Mucosa of gallbladder (tissue), 1 donor: ENCODE results near the gene LSAMP. TPM values are rescaled to one million over a fixed set of nuclear protein-coding genes. Genes with fewer than 3 reads are reported as not detected.

ENCODE experiments used
- DNase-seq: peaks from one replicate; pipeline ENCODE4 v3.0.0-alpha.2; 2020; ENCODE audit warnings: low spot score
- total RNA-seq: library from RNA; stranded (reverse); gene quantifications from one replicate; pipeline ENCODE4 v1.2.1, GENCODE V29; 2021
- donor health status: DM: no; HTN: no; CAD: no.

The LSAMP gene
- total RNA-seq, 1 donor from 2014 or later, result 11.4 TPM

DNA sequence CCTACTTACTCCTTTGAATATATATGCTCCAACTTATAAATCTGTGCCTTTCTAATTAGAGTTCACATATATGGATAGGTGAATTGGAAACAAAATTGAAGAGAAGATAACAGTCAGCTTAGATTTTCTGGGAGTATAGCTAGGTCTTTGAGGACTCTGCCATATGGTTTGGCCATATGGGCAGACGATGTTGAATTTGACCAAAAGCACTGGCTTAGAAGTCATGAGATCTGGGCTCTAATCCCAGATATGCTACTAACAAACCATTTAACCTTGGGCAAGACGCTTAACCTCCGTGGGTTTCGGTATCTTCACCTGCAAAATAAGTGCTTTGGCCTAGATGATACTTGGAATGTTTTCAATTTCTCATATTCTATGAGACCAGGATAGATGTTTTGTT lies 154.1 kb downstream of the LSAMP start:
- DNase-seq, result no peak

GRCh38 chr3:116288485-116288884 lies 156.8 kb downstream of the LSAMP start:
- no peak for DNase-seq

- DNase-seq, result no peak
Measured at GRCh38 chr3:116285781-116286421, 159.4 kb downstream of the LSAMP start.

- DNase-seq, result no peak
Measured at GRCh38 chr3:116281313-116282143, 163.8 kb downstream of the LSAMP start.

DNA sequence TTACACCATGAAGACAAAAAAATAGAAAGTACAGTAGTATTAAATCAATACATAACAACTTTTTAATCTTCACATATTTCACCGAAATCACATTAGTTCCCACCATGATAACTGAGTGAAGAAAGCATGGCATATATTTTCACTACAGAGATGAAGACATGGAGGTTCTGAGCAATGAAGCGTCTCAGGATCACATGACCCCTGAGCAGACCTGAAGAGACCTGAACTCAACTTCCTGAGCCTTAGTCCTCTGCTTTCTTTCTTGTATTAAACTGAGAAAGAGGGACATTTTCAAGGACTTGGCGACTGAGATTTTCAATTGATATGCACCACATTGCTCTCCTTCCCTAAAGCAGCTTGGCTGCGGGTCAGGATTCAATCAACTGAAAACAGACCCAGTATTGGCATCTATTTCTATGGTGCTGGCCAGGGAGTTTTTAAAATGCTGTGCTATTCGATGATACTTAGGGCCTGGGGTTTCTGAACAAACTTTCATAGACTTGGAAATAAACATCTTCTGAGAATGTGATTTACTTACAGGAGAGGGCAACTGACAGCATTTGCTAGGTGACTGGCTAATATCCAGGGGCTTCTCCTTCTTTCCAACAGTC lies 165.1 kb downstream of the LSAMP start:
- no peak for DNase-seq

DNA sequence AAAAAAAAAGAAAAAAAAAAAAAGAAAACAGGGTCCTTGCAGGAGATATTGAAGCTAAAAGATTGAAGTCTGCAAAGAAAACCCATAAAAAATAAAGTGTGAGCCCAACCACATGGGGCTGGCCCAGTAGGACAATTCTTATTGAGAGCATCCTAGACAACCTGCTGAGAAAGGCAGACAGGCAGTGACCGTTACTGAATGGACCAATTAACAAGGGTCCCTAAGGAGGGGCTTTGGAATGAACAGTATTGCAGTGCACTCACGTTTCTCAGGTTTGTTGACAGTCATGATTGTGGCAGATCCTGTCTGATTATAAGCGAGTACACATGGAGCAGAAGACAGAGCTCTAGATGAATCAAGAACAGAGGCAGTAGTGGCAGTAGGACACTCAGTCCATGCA lies 168.6 kb downstream of the LSAMP start:
- no peak for DNase-seq

GRCh38 chr3:116270056-116270455 lies 175.2 kb downstream of the LSAMP start:
- no peak for DNase-seq

DNA sequence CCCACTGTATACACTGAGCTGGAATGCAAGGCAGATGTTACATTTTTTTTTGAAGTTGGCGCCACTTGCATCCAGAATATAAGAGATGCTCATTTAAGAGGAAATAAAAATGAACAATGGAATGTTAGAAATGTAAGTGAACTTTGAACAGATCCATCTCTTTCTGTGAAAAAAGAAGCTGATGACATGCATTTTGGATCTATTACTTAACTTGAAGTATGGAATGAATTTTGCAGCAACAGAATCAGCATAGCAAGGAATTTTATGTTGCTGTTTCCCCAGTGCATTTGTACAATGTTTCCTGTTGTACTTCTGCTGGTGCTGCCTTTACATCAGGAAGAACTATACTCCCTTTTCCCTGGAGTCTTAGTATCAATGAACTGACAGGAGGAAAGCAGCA lies 178.2 kb downstream of the LSAMP start:
- DNase-seq, result no peak

- DNase-seq, result no peak
Measured at GRCh38 chr3:116265976-116266584, 179.2 kb downstream of the LSAMP start.

GRCh38 chr3:116265320-116265695 lies 180.0 kb downstream of the LSAMP start:
- no peak for DNase-seq

DNA sequence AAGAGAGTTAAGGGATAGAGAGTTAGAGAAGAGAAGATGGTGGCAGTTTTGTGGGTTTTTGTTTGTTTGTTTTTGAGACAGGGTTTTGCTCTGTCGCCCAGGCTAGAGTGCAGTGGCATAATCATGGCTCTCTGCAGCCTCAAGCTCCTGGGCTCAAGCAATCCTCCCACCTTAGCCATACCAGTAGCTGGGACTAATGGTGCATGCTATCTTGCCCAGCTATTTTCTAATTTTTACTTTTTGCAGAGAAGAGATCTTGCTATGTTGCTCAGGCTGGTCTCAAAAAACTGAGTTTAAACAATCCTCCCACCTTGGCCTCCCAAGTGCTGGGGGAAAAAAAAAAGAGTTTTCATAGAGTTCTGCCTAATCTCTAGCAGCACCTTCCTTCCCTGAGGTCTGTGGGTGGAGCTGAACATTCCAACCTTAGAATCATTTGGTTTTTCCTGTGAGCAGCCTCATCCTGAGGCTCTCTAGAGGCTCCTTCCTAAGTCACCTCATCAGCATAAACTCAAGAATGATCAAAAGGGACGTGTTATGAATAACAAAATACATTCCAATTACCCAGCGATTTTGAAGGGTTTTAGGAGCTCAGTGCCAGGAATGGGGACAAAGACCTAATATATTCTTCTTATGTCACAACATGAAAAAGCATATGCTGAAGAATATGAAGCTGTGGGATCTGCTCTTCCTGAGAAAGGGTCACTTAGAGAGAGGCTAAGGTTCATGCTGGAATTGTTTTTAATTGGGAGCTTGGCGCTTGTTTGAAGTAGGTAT lies 180.6 kb downstream of the LSAMP start:
- no peak for DNase-seq

DNA sequence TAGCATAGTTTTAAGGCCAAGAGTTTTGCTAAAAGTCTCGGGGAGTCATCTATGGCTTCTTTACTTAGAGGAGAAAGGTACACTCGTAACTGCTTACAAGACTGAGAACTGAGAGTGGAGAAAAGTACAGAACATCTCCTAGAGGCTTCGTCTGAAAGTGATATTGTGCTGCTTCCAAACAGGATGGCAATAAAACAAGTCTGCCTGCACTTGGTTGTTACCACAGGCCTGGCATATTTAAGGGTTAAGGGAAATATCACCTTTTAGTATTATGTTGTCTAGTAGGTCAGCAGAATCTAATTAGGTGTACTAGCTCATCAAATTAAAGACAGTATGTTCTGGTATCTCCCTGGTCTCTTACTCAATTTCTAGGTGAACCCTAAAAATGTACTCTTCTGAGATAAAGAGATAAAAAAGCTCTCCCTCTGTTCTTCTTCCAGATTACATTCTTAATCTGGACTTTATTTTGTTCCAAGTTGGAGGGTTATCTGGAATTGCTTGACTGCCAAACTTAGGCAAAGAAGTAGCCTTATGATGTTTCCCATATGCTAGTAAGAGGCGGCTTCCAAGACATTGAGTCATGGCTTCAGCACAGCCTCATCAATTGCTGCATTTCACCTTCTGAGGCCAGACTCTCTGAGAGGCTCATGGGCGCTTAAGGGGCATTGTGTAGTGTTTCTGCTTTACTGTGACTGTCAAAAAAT lies 181.3 kb downstream of the LSAMP start:
- DNase-seq, result no peak

- DNase-seq, result no peak
Measured at GRCh38 chr3:116260491-116260890, 184.8 kb downstream of the LSAMP start.

GRCh38 chr3:116259984-116260383 lies 185.3 kb downstream of the LSAMP start:
- DNase-seq, result no peak

GRCh38 chr3:116256843-116257485 lies 188.3 kb downstream of the LSAMP start:
- DNase-seq, result no peak

DNA sequence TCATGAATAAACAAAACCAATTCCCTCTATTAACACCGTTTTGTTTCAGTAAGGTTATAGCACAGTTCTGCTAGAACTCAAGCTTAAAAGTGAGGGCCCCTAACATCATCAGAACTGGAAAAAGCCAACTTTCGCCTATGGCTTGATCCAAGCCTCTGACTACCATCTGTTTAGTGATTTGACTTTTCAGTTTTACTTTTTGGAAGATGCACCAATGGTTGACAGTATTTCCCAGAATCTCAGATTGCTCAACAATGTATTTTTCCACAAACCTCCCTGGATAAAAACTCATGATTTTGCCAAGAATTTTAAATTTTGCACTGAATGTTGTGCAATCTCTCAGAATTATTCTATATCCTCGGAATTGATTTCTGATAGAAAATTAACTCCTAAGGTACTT lies 190.7 kb downstream of the LSAMP start:
- no peak for DNase-seq

DNA sequence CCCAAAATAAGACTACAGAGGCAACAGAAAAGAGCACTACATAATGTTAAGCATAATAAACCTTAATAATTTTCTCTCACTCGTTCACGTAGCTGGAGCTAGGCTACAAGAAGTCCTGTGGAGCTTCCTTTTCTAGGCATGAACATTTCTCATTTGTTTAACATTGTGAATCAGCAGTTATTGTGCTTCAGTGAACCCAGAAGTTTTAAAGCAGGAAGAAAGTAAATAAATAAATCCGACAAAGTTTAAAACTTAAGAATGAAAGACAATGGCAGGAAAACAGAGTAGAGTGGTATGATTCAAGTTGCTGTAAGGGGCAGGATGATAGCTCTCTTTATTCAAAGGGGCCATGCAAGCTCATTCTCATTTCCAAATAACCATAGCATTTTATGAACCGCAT lies 191.8 kb downstream of the LSAMP start:
- DNase-seq, result no peak

GRCh38 chr3:116247605-116248004 lies 197.7 kb downstream of the LSAMP start:
- DNase-seq, result no peak

DNA sequence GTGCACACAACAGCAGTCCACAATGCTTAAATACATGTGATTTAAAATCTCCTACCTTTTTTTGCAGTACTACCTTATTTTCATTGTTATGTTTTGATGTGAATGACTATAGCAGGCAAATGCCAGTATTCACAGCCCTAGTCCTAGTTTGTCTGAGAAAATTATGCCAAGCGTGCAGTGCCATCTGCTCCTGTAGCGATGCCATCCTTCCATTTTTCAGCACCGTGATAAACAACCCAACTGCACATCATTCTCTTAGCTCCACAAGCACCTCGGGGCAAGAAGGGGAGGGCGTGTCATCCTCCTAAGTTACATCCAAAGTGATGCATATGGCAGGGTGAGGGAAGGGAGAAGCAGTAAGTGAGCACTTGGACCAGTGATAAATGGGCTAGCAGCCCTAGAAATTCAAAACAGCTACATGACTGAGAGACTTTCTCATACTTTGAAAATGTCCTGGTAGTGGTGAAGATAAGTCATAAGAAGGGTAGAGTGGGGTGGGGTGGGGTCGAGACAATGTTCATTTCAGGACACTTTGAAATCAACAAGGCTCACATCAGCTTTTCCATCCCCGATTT lies 198.8 kb downstream of the LSAMP start:
- no peak for DNase-seq

DNA sequence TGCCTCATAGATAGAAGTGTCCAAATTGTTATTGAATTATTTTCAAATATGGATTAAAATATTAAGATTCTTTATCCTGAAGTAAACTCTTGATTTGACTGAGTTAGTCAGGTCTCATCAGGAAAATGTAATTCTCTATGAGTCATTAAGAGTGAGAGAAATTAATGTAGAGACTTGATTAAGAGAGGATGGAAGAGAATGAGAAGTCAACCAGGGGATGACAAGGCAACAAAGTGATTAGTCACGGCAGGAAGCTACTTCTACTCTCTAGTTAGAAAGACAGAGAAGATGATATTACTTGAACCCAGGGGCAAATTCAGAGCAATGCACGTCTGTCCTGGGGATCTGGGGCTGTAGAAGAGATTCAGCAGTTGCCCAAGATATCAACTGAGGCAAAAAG lies 202.5 kb downstream of the LSAMP start:
- DNase-seq, result no peak
